ENCODE measurements around the gene MRAS. TPM values are rescaled to one million over a fixed set of nuclear protein-coding genes. Genes with fewer than 3 reads are reported as not detected.

Gene MRAS
- total and polyA plus RNA-seq, 2 of the 8 experiments (the other 6 are each of a cell fraction or from before 2014, with no cell fraction given), result 10.6 to 16.2 TPM

DNA sequence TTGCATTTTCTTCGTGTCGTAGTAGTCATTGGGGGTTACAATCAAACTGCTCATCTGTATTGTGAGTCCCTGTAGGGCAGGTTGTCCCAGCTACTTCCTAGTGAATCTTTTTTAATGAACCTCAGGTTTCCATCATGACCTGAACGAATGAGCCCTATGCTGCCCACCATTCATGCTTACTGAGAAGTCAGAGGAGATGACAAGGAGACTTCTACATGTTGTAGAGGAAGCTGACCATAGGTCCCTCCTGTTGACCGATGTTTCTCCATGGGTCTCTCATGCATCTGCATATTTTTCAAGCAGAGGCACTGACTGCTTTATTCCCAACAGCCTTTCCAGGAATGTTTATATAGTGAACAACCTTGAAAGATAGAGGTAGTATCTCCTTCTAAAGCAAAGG, 13.8 kb upstream of the MRAS start:
- H3K79me2 ChIP-seq (ENCODE audit: control insufficient read depth in 1 of 2, insufficient read depth in 2 of 2, low read length in 2 of 2), result no peaks in the 10 kb centered on the region
- no peak overlapping the region for H3K27ac ChIP-seq (ENCODE audit: low read depth, low read length)

More for the DNA sequence above, 13.8 kb upstream of the MRAS start:
- no peak overlapping the region for H2BK12ac ChIP-seq (ENCODE audit: low read depth, low read length)
- no peaks in the 10 kb centered on the region for H3K36me3 ChIP-seq (ENCODE audit: control insufficient read depth in 2 of 4, insufficient read depth in 4 of 4, low read length in 3 of 4)
- CTCF ChIA-PET (ENCODE audit: partially characterized antibody), result interaction anchor here (0.6 to 1.7 kb wide), 6 partner anchors 11 to 601 kb away, joined by 3 to 5 read pairs (median 4); no protein-coding TSS in a partner anchor
- H2BK15ac ChIP-seq (ENCODE audit: low read length), result no peak overlapping the region
- H3K56ac ChIP-seq (replicated peaks; ENCODE audit: insufficient read length, low read depth, low read length), result no peak overlapping the region
- no peak overlapping the region for H2BK5ac ChIP-seq (ENCODE audit: low read depth, low read length)
- no peaks in the 10 kb centered on the region for H3K79me1 ChIP-seq (ENCODE audit: low read depth, low read length)
- 92% methylated on average over 4 of the region's 4 CpGs; no CpG with 5 or more reads in 1 of the 2 experiments for WGBS, 2 experiments (ENCODE audit: extremely low coverage in 1 of 2, insufficient coverage in 1 of 2, insufficient read length in 1 of 2, insufficient replicate concordance in 2 of 2, low coverage in 1 of 2, low lambda C conversion rate in 2 of 2, missing lambda C conversion rate in 1 of 2)
- no peaks in the 10 kb centered on the region; the same call in 1 of the 2 replicates for H3K23me2 ChIP-seq (ENCODE audit: low read depth, low read length)
- peaks cover 0 to 14% (median 5%) of the 10 kb centered on the region in 4 experiments; a peak in 4 of 7 replicates for H3K4me1 ChIP-seq (replicated peaks in 1 of 4; ENCODE audit: control insufficient read depth in 3 of 4, insufficient read depth in 4 of 4, low read length in 3 of 4)
- H3K9ac ChIP-seq (replicated peaks in 1 of 4; ENCODE audit: extremely low read depth in 1 of 4, low read depth in 3 of 4, low read length in 3 of 4), result no peak overlapping the region
- H4K5ac ChIP-seq (ENCODE audit: insufficient read length, low read depth, low read length), result no peak overlapping the region
- no peak overlapping the region for H4K91ac ChIP-seq (replicated peaks; ENCODE audit: insufficient read length, low read length)
- FAIRE-seq (no peak), DNase-seq (ENCODE audit: low read depth in 1 of 2, low spot score in 2 of 2) (no peak)
- no peak overlapping the region for H3K4me2 ChIP-seq (ENCODE audit: insufficient read depth in 1 of 2, low read depth in 2 of 2, low read length in 2 of 2)
- no peak overlapping the region for H4K8ac ChIP-seq (ENCODE audit: extremely low read depth, insufficient read depth, low read length)
- no peak overlapping the region for H3K23ac ChIP-seq (ENCODE audit: insufficient read length)
- POLR2A ChIA-PET (ENCODE audit: partially characterized antibody), result interaction anchor here (1.2 to 1.7 kb wide), 2 partner anchors 13 to 73 kb away, joined by 3 to 5 read pairs; partner anchors contain the start of gene MRAS
- H2AK5ac ChIP-seq (ENCODE audit: low read depth, low read length), result no peak overlapping the region
- H3K4me3 ChIP-seq (ENCODE audit: extremely low read depth in 1 of 4, insufficient read depth in 2 of 4, low read depth in 3 of 4, low read length in 4 of 4), result no peak overlapping the region
- no peaks in the 10 kb centered on the region for H4K20me1 ChIP-seq (replicated peaks in 1 of 2; ENCODE audit: control insufficient read depth in 1 of 2, insufficient read depth in 2 of 2, low read length in 2 of 2)
- H3K18ac ChIP-seq (ENCODE audit: extremely low read depth, low read length), result no peak overlapping the region
- H3K27me3 ChIP-seq (replicated peaks in 1 of 4; ENCODE audit: control insufficient read depth in 3 of 4, extremely low read depth in 1 of 4, insufficient read depth in 3 of 4, low read length in 3 of 4), result no peaks in the 10 kb centered on the region
- no peak overlapping the region for H2BK20ac ChIP-seq (ENCODE audit: low read length)
- no peak overlapping the region for H2BK120ac ChIP-seq (replicated peaks; ENCODE audit: low read depth, low read length)
- TF ChIP-seq SRF (IDR thresholded peaks at IDR 0.05; ENCODE audit: low read depth, low read length), result no peak
- no peak overlapping the region for H2AFZ ChIP-seq (ENCODE audit: low read length)
- H3K4ac ChIP-seq (replicated peaks; ENCODE audit: insufficient read length, low read depth, low read length), result no peak overlapping the region
- no peaks in the 10 kb centered on the region for H3K9me3 ChIP-seq (ENCODE audit: insufficient read depth in 2 of 2, low read depth in 1 of 2, low read length in 1 of 2)
- no peak overlapping the region for H3K14ac ChIP-seq (ENCODE audit: insufficient read length)
